PC-3 (cell line): ENCODE measurements around the gene HNRNPM. TPM values are rescaled to one million over a fixed set of nuclear protein-coding genes. Genes with fewer than 3 reads are reported as not detected.

ENCODE experiments used
- ATAC-seq: fragments of 200-7000 bp; cut with Tn5 transposase; 2 replicates; pipeline ENCODE4 v1.9.1; 2020; ENCODE audit warnings: mild to moderate bottlenecking, moderate library complexity
- BruUV-seq: library from RNA; stranded (reverse); fragments of 400-500 nt; replicated peaks from 2 replicates; lab custom pipeline; 2021; lab: Mats Ljungman, UMichigan
- CTCF ChIA-PET: fragments of 300-600 bp; sonication (Branson Sonifier 250); formaldehyde crosslinking; loops from one replicate; lab custom pipeline; 2022; ENCODE audit warnings: antibody characterized with exemption; lab: Charles Lee
- POLR2A ChIA-PET: fragments of 300-600 bp; sonication (Branson Sonifier 250); formaldehyde crosslinking; loops from one replicate; lab custom pipeline; 2022; ENCODE audit warnings: antibody characterized with exemption; ENCODE audit not compliant: unreplicated experiment; lab: Charles Lee
- DNase-seq: peaks from one replicate; pipeline ENCODE4 v3.0.0-alpha.2; 2015
- H2AFZ ChIP-seq: fragments of 300-600 bp; sonication (generic); 2 replicates; pipeline ENCODE4 v1.6.0; 2016; ENCODE audit warnings: antibody characterized with exemption, low read length
- H3F3A ChIP-seq: fragments of 300-600 bp; sonication (generic); one replicate; pipeline ENCODE4 v1.6.0; 2017; ENCODE audit warnings: antibody characterized with exemption, low read length, control low read depth, mild to moderate bottlenecking; ENCODE audit not compliant: unreplicated experiment
- H3K27ac ChIP-seq: fragments of 300-600 bp; sonication (generic); 2 replicates; pipeline ENCODE4 v1.5.1; 2016; ENCODE audit warnings: mild to moderate bottlenecking, low read length
- H3K27me3 ChIP-seq: fragments of 300-600 bp; sonication (generic); 2 replicates; pipeline ENCODE4 v1.6.1; 2016; ENCODE audit warnings: low read length, mixed read lengths
- H3K36me3 ChIP-seq: fragments of 300-600 bp; sonication (generic); 2 replicates; pipeline ENCODE4 v1.6.1; 2016; ENCODE audit warnings: low read depth, mixed run types, low read length, mixed read lengths
- H3K4me1 ChIP-seq: fragments of 300-600 bp; sonication (generic); 2 replicates; pipeline ENCODE4 v1.5.1; 2016; ENCODE audit warnings: low read length; ENCODE audit not compliant: insufficient read depth
- H3K4me2 ChIP-seq: fragments of 300-600 bp; sonication (generic); 2 replicates; pipeline ENCODE4 v1.6.0; 2016; ENCODE audit warnings: low read length
- H3K4me3 ChIP-seq: fragments of 300-600 bp; sonication (generic); 2 replicates; pipeline ENCODE4 v1.5.1; 2016; ENCODE audit warnings: mild to moderate bottlenecking, low read length, mixed read lengths
- H3K79me2 ChIP-seq: fragments of 300-600 bp; sonication (generic); 2 replicates; pipeline ENCODE4 v1.6.1; 2017; ENCODE audit warnings: low read length, mixed read lengths
- H3K9ac ChIP-seq: fragments of 300-600 bp; sonication (generic); 2 replicates; pipeline ENCODE4 v1.6.0; 2016; ENCODE audit warnings: mild to moderate bottlenecking, low read length
- H3K9me2 ChIP-seq: fragments of 300-600 bp; sonication (generic); replicated peaks from 2 replicates; pipeline ENCODE4 v1.6.1; 2016; ENCODE audit warnings: mixed run types, low read length, mixed read lengths
- H3K9me3 ChIP-seq: fragments of 300-600 bp; sonication (generic); 2 replicates; pipeline ENCODE4 v1.6.1; 2016; ENCODE audit warnings: low read length, mixed read lengths
- H4K20me1 ChIP-seq: fragments of 300-600 bp; sonication (generic); 2 replicates; pipeline ENCODE4 v1.6.1; 2016; ENCODE audit warnings: low read length, mixed read lengths
- EZH2 ChIP-seq: fragments of 300-600 bp; sonication (generic); IDR thresholded peaks from one replicate; pipeline ENCODE4 v1.6.1; 2017; ENCODE audit warnings: antibody characterized with exemption, mild to moderate bottlenecking, low read length; ENCODE audit not compliant: unreplicated experiment
- EZH2phosphoT487 ChIP-seq: fragments of 300-600 bp; sonication (generic); IDR thresholded peaks from 2 replicates; pipeline ENCODE4 v1.6.1; 2018; ENCODE audit warnings: mild to moderate bottlenecking, antibody characterized with exemption, low read length, borderline replicate concordance
- intact Hi-C: fragments of 100-400 bp; cut with micrococcal nuclease; formaldehyde crosslinking; loops from 2 replicates; pipeline ENCODE4 v1.9.0; 2023
- total RNA-seq: library from RNA; depleted of rRNA; stranded (reverse); fragments of >200 nt; gene quantifications from 2 replicates; pipeline ENCODE4 v1.2.3, GENCODE V29; 2014
- TF ChIP-seq, protein P1 (sequence below): fragments of 300-600 bp; sonication (generic); conservative IDR thresholded peaks from 2 replicates; pipeline ENCODE4 v1.5.1; 2017; ENCODE audit warnings: antibody characterized with exemption, low read depth, mild to moderate bottlenecking, low read length

HNRNPM gene
- total RNA-seq, 1 experiment from 2014 or later, result 165 TPM

DNA sequence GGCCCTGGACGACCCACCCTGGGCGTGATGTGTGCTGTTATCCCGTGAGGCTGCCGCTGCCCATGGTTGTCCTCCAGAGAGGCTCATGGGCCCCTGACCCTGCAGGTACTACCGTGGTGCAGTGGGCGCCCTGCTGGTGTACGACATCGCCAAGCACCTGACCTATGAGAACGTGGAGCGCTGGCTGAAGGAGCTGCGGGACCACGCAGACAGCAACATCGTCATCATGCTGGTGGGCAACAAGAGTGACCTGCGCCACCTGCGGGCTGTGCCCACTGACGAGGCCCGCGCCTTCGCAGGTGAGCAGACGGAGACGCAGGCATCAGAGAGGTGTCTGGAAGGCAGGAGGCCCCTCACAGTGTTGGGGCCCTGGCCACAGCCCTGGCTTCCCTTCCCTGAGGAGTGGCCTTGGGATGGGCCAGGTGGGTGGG lies 42.8 kb upstream of the HNRNPM start:
- Histone ChIP-seq H2AFZ (no peak overlapping the region), H4K20me1 (peaks cover 12% of the 10 kb centered on the region; the same call in 1 of the 2 replicates), H3K79me2 (peaks cover 16% of the 10 kb centered on the region), H3K9me2 (no peaks in the 10 kb centered on the region), H3K9me3 (no peaks in the 10 kb centered on the region), H3K9ac (no peak overlapping the region), H3K4me2 (no peak overlapping the region), H3K36me3 (peaks cover 19% of the 10 kb centered on the region), H3K27me3 (no peaks in the 10 kb centered on the region), H3K27ac (no peak overlapping the region), H3K4me1 (no peaks in the 10 kb centered on the region), H3F3A (no peaks in the 10 kb centered on the region), H3K4me3 (no peak overlapping the region)
- ChIA-PET POLR2A (no interaction called here), CTCF (interaction anchor here (0.7 kb wide), 1 partner anchor 11 kb away, joined by 3 read pairs; the partner anchor contains the start of gene MARCHF2)
- BruUV-seq, result no TSS peak
- TF ChIP-seq EZH2 (no peak), EZH2phosphoT487 (no peak)
- TF ChIP-seq, protein P1, sequence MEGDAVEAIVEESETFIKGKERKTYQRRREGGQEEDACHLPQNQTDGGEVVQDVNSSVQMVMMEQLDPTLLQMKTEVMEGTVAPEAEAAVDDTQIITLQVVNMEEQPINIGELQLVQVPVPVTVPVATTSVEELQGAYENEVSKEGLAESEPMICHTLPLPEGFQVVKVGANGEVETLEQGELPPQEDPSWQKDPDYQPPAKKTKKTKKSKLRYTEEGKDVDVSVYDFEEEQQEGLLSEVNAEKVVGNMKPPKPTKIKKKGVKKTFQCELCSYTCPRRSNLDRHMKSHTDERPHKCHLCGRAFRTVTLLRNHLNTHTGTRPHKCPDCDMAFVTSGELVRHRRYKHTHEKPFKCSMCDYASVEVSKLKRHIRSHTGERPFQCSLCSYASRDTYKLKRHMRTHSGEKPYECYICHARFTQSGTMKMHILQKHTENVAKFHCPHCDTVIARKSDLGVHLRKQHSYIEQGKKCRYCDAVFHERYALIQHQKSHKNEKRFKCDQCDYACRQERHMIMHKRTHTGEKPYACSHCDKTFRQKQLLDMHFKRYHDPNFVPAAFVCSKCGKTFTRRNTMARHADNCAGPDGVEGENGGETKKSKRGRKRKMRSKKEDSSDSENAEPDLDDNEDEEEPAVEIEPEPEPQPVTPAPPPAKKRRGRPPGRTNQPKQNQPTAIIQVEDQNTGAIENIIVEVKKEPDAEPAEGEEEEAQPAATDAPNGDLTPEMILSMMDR, result no peak
- ATAC-seq, result no peak
- DNase-seq, result no peak
- intact Hi-C loops, result no loop called here

DNA sequence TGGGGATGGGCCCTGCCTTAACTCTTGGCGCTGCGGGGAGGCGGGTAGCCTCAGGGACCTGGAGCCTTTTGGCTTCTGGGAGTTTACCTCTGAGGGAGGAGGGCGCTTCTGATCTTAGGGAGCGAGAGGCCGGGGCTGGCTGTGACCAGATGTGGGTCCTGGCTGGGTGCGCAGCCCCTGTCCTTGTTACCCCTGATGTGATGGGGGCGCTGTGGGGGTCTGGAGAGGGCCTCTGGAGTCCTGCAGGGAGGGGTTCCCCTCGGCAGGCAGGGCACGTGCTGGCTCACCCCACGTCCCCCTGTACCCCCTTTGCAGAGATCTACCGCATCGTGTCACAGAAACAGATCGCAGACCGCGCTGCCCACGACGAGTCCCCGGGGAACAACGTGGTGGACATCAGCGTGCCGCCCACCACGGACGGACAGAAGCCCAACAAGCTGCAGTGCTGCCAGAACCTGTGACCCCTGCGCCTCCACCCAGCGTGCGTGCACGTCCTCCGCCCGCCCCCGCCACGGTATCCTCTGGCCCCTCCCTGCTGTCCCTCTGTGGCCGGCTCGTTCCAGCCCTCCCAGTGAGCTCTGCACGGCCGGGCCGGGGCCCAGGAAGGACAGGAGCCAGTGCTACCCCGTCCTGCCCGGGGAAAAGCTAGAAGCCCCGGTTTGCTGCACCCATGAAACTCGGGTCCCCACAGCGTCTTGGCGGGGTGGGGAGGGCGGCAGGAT lies 41.5 kb upstream of the HNRNPM start:
- DNase-seq (no peak), ATAC-seq (no peak)
- no peaks in the 10 kb centered on the region for H3K9me2 ChIP-seq
- H4K20me1 ChIP-seq, result peaks cover 1% of the 10 kb centered on the region; the same call in 1 of the 2 replicates
- no peak overlapping the region for H3K27ac ChIP-seq
- ChIA-PET POLR2A (no interaction called here), CTCF (no interaction called here)
- no peak overlapping the region for H3K4me3 ChIP-seq
- H3K27me3 ChIP-seq, result no peaks in the 10 kb centered on the region
- no TSS peak for BruUV-seq
- no peak overlapping the region for H2AFZ ChIP-seq
- TF ChIP-seq EZH2phosphoT487 (no peak), EZH2 (no peak)
- TF ChIP-seq, protein P1, result no peak
- intact Hi-C loops, result no loop called here
- H3K4me2 ChIP-seq, result no peak overlapping the region
- peaks cover 19% of the 10 kb centered on the region for H3K36me3 ChIP-seq
- no peaks in the 10 kb centered on the region for H3K9me3 ChIP-seq
- H3K4me1 ChIP-seq, result no peaks in the 10 kb centered on the region
- H3F3A ChIP-seq, result no peaks in the 10 kb centered on the region
- H3K9ac ChIP-seq, result no peak overlapping the region
- H3K79me2 ChIP-seq, result peaks cover 3% of the 10 kb centered on the region; the same call in 1 of the 2 replicates

DNA sequence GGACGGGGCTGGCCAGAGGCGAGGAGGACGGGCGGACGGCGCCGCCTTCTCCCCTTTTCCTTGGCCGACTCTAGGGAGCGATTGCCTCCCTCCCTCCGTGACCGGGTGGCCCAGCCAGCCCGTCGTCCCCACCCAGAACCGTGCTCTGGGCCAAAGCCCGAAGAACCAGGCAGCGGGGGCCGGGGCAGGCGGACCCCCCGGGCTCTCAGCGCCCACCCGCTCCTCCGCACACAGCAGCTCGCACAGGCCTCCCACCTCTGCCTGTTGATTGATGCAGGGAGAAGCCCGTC lies 41.0 kb upstream of the HNRNPM start:
- no peak overlapping the region for H3K4me3 ChIP-seq
- POLR2A ChIA-PET, result no interaction called here
- TSS peak; percentile 47 for BruUV-seq
- TF ChIP-seq EZH2, result no peak
- TF ChIP-seq, protein P1, result no peak
- TF ChIP-seq EZH2phosphoT487, result no peak
- H3K9me2 ChIP-seq, result no peaks in the 10 kb centered on the region
- H2AFZ ChIP-seq, result no peak overlapping the region
- H3K27ac ChIP-seq, result no peak overlapping the region
- H3K27me3 ChIP-seq, result no peaks in the 10 kb centered on the region
- intact Hi-C loops, result no loop called here
- CTCF ChIA-PET, result no interaction called here
- no peaks in the 10 kb centered on the region for H3K4me1 ChIP-seq
- no peaks in the 10 kb centered on the region for H3K79me2 ChIP-seq
- H3K36me3 ChIP-seq, result peaks cover 19% of the 10 kb centered on the region
- no peaks in the 10 kb centered on the region for H3K9me3 ChIP-seq
- no peaks in the 10 kb centered on the region for H4K20me1 ChIP-seq
- no peak overlapping the region for H3K9ac ChIP-seq
- ATAC-seq (no peak), DNase-seq (no peak)
- no peak overlapping the region for H3K4me2 ChIP-seq
- H3F3A ChIP-seq, result no peaks in the 10 kb centered on the region
